Measurements from ENCODE around the gene ANKS1B.
"Not testable (repeated sequence)": the region's sequence is repeated elsewhere in the genome, so short reads cannot be mapped to it uniquely, and the experiment has no call there.

The ANKS1B gene

DNA sequence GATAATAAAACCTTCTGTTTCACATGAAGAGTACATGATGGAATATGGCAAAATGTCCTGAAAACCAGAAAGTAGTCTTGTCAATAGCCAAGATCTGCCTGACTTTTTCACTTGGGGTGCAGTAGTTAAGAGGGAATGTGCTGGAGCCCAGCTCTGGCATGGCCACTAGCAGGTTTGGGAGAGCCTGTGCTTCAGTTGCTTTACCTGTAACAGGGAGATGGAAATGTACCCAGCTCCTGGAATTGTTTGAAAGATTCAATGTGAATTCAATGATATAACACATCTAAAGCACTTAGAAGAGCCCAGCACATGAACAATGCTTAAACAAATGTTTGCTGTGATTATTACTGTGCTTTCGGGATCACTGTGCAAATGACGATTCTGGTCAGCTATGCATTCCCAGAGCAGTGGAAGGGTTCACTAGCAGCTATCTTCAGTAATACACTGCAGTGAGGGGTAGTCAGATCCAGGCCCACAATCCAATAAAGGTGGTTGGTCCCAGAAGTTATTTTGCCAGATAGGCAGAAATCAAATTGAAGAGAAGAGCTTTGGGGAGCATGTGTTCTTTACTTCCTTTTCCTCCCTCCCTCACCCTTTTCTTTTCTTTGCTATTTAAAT, 1114.7 kb downstream of the ANKS1B start:
- no peak for DNase-seq (ENCODE audit: low spot score)

- DNase-seq (ENCODE audit: low spot score): no peak
Measured at GRCh38 chr12:98868538-98868937, 1116.2 kb downstream of the ANKS1B start.

DNA sequence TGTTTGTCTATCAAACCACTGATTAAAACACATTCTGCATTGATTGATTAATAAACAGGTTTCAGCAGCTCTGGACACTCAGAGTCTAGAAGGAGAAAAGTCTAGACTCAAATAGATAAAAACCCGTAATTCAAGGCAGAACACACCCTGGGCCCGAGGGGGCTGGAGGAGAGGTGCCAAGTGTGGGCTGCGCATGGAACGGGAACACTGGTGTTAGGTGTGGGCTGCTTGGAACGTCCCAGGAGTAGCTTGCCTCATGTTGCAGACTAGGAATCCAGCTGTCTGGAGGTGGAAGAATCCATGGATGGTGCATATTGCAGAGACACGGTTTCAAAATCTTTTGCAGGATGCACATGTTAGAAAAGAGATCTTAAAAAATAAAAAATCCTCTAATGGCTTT, 1116.7 kb downstream of the ANKS1B start:
- DNase-seq (ENCODE audit: low spot score): no peak

DNA sequence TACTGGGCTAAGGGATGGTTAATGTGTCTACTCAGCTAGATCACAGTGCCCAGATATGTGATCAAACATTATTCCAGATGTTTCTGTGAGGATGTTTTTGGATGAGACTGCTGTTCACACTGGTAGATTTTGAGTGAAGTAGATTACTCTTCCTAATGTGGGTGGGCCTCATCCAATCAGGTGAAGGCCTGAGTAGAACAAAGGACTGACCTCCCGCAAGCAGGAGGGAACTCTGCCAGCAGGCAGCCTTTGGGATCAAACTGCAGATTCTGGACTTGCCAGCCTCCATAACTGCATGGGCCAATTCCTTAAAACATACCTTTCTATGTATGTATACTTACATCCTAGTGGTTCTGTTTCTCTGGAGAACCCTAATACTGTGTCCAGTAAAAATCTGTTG, 1120.4 kb downstream of the ANKS1B start:
- no peak for DNase-seq (ENCODE audit: low spot score)

GRCh38 chr12:98863167-98863566, 1121.6 kb downstream of the ANKS1B start:
- no peak for DNase-seq (ENCODE audit: low spot score)

DNA sequence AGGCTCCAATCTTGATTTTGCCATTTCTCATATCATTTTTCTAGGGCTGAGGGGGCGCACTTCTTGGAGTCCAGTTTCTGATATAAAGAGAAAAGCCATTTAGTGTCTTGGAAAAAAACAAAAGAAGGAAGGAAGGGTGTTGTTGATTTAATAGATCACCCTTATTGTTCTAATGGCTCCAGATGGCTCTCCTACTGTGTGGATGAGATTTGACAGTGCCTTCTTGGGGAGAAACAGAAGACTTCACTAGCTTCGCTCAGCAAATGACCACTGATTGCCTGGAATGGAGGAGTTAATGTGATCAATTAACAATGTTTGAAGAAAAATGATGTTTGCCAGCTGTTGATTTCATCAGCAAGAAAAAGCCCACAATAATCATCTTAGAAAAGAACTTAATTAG, 1123.5 kb downstream of the ANKS1B start:
- no peak for DNase-seq (ENCODE audit: low spot score)

DNA sequence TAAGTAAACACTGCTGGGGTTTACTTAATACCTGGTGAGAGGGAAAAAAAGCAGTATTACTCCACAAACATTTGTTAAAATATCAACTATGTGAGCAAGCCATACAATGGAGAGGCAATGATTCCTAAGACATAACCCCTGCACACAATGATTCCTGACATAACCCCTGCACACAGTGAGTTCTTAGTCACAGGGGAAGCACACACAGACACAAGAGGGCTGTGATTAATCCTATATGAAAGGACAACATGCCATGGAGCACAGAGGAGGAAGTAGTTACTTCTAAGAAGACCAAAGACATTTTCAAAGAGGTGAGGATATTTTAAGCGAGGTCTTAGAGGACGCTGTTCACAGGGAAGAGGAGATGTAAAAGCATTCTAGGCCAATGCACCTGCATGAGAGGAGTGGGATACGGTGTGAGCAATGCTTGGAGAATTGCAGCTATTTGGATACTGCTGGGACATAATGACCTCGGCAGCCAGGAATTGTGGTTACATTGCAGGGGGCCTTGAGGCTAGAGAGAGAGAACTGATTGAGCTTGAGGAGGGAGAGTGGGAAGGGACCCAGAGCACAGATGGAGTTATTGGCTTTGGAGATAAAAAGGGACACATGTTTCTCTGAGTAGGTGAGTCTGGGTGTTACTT, 1127.7 kb downstream of the ANKS1B start:
- no peak for DNase-seq (ENCODE audit: low spot score)

GRCh38 chr12:98852181-98852580, 1132.6 kb downstream of the ANKS1B start:
- DNase-seq (ENCODE audit: low spot score): no peak

DNA sequence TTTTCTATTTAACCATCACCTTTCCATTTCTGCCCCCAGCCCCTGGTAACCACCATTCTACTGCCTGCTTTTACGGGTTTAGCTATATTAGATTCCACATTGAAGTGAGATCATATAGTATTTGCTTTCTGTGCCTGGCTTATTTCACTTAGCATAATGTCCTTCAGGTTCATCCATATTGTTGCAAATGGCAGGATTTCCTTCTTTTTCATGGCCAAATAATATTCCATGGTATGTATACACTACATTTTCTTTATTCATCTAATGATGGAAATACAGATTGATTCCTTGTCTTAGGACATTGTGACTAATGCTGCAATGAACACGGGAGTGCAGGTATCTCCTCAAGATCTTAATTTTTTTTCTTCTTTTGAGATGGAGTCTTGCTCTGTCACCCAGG, 1137.5 kb downstream of the ANKS1B start:
- no peak for DNase-seq (ENCODE audit: low spot score)

GRCh38 chr12:98845957-98846356, 1138.8 kb downstream of the ANKS1B start:
- DNase-seq (ENCODE audit: low spot score): no peak

DNA sequence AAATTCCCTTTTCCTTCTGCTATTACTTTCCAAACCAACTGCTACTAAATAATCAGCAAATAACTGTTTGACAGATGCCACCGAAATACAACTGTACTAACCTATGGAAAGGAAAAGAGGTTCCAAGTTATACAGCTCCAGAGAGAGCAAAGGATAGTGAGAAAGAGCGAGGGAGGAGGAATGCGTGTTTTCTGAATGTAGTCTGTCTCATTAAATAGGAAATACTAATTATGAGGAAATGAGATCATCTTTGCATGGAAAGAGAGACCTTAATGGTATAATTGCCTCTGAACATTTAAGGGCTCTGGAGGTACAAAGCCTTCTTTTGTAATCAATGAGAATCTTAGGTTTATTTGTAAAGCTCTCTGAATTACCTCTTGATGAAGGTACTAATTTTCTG, 1144.4 kb downstream of the ANKS1B start:
- no peak for DNase-seq (ENCODE audit: low spot score)

- peak; percentile 4 for DNase-seq (ENCODE audit: low spot score)
Measured at GRCh38 chr12:98838231-98838647, 1146.5 kb downstream of the ANKS1B start.

GRCh38 chr12:98837134-98837752, 1147.5 kb downstream of the ANKS1B start:
- DNase-seq (ENCODE audit: low spot score): not testable (repeated sequence)

GRCh38 chr12:98830657-98831056, 1154.1 kb downstream of the ANKS1B start:
- no peak for DNase-seq (ENCODE audit: low spot score)

- no peak for DNase-seq (ENCODE audit: low spot score)
Measured at GRCh38 chr12:98828802-98829600, 1155.7 kb downstream of the ANKS1B start.

- DNase-seq (ENCODE audit: low spot score): no peak
Measured at GRCh38 chr12:98823012-98823411, 1161.7 kb downstream of the ANKS1B start.

GRCh38 chr12:98821866-98822265, 1162.9 kb downstream of the ANKS1B start:
- no peak for DNase-seq (ENCODE audit: low spot score)

DNA sequence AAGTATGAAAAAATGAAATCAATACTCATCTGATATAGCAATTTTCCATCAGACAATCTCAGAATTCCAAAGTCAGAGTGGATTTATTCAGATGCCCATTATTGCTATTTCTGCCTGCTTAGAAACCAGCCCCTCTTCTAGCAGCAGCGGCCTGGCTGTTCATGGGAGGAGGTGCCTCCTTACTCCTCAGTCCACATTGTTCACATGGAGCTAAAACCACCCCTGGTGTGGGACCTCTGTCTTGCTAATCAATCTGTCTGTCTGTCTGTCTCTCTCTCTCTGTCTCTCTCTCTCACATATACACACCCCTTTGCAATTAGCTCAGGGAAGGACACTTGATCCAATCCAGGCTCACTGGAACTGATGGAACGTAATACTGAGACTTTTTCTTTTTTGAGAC, 1163.5 kb downstream of the ANKS1B start:
- DNase-seq (ENCODE audit: low spot score): no peak

DNA sequence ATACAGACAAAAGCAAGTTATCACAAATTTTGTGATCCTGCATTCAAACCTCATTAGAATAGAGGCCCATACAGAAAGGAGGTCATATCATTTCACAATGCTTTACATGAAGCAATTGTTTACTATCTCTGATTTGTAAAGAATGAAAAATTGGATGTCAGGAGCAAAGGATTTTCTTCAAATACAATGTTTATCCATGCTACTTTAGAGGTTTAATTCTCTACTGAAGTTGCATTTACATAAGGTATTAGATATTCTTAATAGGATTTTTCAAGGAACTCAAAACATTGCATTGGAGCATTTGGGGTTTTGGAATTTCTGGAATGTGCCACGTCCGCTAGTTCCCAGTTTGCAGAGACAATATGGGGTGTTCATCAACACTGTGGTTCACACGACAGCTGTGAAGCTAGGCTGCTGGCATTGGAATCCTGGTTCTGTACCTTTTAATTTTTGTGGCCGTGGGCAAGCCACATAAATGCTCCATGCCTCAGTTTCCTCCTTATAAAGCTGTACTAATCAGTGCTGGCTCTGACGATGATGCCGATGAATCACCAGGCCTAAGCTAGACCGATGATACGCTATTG, 1164.8 kb downstream of the ANKS1B start:
- DNase-seq (ENCODE audit: low spot score): no peak

- no peak for DNase-seq (ENCODE audit: low spot score)
Measured at GRCh38 chr12:98819071-98819470, 1165.7 kb downstream of the ANKS1B start.

- no peak for DNase-seq (ENCODE audit: low spot score)
Measured at GRCh38 chr12:98818239-98818638, 1166.5 kb downstream of the ANKS1B start.

DNA sequence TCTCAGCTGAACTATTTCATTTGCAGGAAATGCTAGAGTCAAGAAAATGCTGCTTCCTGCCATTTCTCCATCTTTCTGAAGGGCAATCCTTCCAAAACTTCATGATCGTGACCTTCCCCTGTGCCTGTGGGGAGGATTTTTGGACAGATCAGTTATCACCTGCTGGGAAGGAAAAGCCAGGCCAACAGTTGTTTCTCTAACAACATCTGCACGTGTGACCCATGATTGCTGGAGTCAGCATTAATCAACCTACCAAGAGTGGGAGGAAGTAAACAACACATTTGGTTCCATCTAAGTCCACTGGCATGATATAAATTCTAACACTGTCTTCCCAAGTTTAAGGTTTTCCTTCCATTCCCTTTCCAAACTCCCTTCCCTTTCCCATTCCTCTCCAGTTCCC, 1167.0 kb downstream of the ANKS1B start:
- no peak for DNase-seq (ENCODE audit: low spot score)
